GM18909 (cell line): Measurements from ENCODE around the gene CHRNA5.

ENCODE experiments used
- ATAC-seq: cut with Tn5 transposase; IDR thresholded peaks from one replicate; pipeline ENCODE4 v1.9.1; 2021; ENCODE audit warnings: mild to moderate bottlenecking; ENCODE audit not compliant: unreplicated experiment, poor library complexity

CHRNA5 gene

GRCh38 chr15:78619022-78619950 lies 54.0 kb downstream of the CHRNA5 start:
- ATAC-seq, result no peak

GRCh38 chr15:78620021-78620526 lies 54.8 kb downstream of the CHRNA5 start:
- ATAC-seq, result no peak

- ATAC-seq, result no peak
Observed at GRCh38 chr15:78620527-78621421, 55.5 kb downstream of the CHRNA5 start, which contains the start of gene CHRNA3. Gene CHRNA3, minus strand, starts transcription at chr15:78620996. Its CDS starts 202 bp downstream, at chr15:78620794.

GRCh38 chr15:78621810-78622402 lies 56.6 kb downstream of the CHRNA5 start:
- no peak for ATAC-seq

- no peak for ATAC-seq
Observed at GRCh38 chr15:78623786-78624497, 58.6 kb downstream of the CHRNA5 start.

DNA sequence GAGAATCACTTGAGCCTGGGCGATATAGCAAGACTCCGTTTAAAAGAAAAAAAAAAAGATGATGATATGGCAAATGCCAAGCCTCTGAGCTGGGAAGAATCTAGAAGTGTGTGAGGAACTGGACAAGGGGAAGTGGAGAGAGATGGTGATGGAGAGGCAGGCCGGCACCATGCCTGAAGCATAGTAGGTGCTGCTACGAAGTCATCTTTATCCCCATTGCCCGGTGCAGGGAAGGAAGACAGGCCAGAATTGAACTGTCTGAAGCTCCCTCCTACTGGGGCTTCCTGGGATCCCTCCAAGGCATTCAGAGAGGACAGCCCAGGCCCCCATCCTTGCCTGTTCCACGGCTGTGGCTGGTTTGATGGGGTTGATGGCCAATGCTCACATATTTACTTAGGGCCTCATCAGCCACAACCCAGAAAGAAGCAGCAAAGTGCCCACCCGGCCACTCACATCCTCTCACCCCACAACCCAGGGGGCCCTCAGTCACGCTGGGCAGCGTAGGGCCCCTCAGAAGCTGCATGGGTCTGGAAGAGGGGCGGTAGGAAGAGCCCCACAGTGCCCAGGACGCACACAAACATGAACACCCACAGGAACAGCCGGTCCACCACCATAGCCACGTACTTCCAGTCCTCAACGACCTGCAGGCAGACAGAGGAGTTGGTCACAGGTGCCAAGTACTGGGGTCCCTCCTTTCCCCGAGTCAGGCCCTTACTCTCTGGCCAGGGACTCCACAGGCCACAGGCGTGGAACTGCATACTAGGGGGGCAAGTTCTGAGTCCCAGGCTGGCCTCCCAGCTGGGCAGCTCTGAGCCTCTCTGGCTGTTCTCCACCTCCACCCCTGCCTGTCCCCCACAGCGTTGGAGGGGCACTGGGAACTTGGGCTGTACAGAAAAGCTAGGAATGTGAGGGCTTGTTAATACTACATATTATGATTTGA lies 59.6 kb downstream of the CHRNA5 start:
- no peak for ATAC-seq

DNA sequence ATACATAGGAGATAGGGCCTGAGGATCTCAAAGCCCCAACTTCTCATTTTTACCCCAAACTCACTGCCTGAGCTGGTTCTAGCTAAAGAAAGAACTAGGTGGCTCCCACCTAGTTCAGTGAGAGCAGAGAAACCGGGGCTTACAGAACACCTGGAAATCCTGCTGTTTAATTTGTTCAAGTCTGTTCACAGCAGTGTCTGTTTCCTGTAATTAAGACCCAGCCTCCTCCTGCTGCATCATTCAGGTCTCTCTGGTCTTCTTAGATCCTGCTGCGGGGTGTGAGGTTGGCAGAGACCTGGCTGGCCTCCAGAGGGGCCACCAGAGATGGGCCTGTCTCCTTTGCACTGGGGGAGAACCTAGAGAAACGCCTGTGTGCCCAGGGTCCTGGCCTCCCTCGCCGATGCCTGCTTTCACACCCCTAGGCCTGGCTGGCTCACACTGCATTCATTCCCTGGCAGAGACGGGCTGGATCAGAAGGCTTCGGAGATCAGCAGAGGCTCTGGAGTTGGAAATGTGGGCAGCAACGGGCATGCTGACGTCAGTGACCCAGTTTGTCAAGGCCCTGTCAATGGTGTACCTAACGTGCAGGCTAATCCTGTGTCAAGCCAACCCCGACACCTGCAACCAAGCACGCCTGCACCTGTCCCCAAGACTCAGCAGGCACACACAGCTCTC lies 60.4 kb downstream of the CHRNA5 start:
- no peak for ATAC-seq

DNA sequence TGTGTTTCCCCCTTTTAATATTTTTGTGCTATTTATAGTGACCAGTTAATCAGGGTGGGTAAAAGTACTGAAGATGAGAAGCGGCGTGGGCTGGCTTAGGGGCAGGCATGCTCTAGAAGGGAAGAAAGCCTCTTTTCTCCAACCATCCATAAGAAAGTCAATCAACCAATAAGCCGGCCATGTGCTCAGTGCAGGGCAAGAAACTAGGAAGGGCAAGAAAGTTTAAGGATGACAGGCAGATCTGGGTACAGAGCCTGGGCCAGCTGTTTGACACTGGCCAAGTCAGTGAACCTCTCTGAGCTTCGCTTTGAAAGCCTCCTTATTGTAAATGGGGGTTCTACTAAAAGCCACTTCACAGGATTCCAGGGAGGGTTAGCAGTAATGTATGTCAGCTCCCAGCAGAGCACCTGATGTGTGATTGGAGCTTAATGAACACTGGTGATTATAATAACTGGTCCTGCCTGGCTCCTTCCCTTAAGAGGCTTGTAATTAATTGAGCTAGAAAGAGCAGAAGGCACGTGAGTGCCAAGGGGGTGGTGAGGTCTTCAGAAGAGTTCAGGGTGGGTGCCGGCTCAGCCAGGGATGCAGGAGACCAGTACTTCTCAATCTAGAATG lies 61.2 kb downstream of the CHRNA5 start:
- no peak for ATAC-seq

DNA sequence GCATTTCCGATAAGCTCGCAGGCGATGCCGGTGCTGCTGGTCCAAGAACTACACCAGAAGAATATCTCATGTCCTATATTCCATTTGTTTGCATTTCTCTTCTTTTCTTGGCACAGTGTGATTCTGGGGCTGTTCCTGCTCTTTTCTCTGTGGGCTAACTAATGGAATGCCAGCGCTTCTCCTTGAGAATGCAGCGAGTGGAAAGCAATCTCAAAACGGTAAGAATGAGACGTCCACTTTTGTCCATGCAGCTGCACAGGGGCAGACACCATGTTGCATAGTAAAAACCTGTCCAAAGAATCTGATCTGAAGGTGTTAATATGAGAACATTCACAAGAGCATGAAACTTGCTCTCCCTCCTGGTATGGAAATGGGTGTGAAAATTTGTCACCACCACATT lies 62.0 kb downstream of the CHRNA5 start:
- ATAC-seq, result no peak

GRCh38 chr15:78628227-78628626 lies 62.9 kb downstream of the CHRNA5 start:
- ATAC-seq, result no peak

DNA sequence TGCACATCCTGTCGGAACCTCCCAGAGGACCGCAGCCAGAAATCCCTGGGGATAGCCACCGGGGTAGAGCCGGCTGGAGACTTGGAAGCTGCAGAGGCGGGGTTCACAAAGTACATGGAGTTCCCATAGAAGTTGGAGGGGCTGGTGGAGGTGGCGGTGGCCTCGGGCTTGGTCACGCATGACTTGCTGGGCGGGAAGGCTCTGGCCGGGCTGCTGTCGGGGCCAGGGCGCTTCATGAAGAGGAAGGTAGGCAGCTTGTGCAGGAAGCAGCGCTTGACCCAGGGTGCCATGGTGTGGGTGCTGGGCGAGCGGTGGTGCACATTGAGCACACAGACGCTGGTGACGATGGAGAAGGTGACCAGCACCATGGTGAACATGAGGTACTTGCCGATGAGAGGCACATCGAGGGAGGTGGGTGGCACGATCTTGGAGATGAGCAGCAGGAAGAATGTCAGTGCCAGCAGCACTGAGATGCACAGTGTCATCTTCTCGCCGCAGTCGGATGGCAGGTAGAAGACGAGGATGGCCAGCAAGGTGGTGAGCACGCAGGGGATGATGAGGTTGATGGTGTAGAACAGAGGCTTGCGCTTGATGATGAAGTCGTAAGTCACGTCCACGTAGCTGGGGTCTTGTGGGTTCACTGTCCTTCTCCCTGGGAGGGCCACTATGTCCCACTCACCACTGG lies 63.9 kb downstream of the CHRNA5 start:
- no peak for ATAC-seq

DNA sequence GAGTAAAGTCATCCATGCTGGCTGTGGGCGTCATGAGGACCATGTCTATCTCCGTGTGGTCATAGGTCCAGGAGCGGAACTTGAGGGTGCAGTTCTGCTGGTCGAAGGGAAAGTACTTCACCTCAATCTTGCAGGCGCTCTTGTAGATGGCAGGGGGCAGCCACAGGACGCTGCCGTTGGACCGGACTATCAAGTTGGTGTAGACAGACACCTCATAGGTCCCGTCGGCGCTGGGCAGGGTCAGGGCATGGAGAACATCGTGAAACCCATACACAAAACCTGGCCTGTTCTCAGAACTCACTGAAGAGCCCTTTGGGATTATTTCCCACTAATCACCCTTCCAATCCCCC lies 64.4 kb downstream of the CHRNA5 start:
- ATAC-seq, result no peak

- no peak for ATAC-seq
Observed at GRCh38 chr15:78630886-78631633, 65.7 kb downstream of the CHRNA5 start.

- no peak for ATAC-seq
Observed at GRCh38 chr15:78633348-78633747, 68.0 kb downstream of the CHRNA5 start.

DNA sequence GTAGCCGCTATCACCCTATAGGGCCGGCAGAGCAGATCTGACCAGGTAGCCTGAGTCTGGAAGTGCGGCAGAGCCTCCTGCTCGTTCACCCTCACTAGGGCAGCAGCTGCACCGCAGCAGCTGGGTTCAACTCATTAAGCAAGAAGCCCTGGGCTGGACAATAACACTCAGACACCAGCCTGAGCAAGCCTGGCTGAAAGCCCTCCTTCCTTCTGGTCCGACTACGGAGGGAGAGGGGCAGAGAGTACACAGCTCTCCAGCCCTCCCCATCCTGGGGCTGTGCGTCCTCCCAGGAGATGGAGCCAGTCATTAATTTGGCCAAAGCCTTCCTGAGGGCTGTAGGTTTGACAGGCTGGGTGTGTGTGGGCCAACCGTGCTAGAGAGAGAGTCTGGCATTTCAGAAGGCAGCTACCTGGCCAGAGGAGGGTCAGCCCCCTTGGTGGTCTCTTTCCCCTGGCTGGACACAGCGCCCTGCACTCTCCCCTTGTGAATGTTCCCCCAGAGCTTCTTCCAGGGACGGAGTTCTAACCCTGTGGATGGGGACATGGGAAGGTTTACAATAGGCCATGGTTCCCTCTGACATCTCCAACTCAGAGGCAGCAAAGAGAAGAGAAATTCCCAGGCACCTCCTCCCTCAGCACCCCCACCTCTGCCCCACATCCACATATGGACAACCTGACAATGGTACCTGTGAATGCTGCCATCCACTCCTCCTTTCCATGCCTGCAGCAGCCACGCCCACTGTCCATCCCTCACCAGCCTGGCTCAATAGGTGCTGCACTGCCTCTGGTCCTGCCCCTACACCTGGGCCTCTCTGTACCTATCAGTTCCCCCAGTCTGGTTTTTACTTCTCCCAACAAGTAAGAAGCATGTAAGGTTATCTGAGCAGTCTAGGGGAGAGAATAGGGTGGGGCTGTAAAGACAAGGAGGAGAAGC lies 69.2 kb downstream of the CHRNA5 start:
- ATAC-seq, result no peak

- ATAC-seq, result no peak
Observed at GRCh38 chr15:78635346-78635745, 70.0 kb downstream of the CHRNA5 start.
